GM23338 (cell line): ENCODE measurements around the gene PCDH1. TPM values are rescaled to one million over a fixed set of nuclear protein-coding genes. Genes with fewer than 3 reads are reported as not detected.

ENCODE experiments used
- ATAC-seq: fragments of 200-7000 bp; cut with Tn5 transposase; 3 replicates; pipeline ENCODE4 v1.9.1; 2020
- DNase-seq: peaks from one replicate; pipeline ENCODE4 v3.0.0-alpha.2; 2015; ENCODE audit warnings: low spot score
- H2AFZ ChIP-seq: fragments of 200-600 bp; sonication (generic); 2 replicates; pipeline ENCODE4 v1.8.0; 2016; ENCODE audit warnings: antibody characterized with exemption, mild to moderate bottlenecking, moderate library complexity
- H3F3A ChIP-seq: fragments of 200-600 bp; sonication (generic); replicated peaks from 2 replicates; pipeline ENCODE4 v1.8.0; 2017; ENCODE audit warnings: antibody characterized with exemption, mixed run types, low read depth
- H3K27ac ChIP-seq: fragments of 200-600 bp; sonication (generic); 2 replicates; pipeline ENCODE4 v1.6.1; 2016; ENCODE audit warnings: low read depth
- H3K27me3 ChIP-seq: fragments of 200-600 bp; sonication (generic); 2 replicates; pipeline ENCODE4 v1.8.0; 2016; ENCODE audit warnings: mild to moderate bottlenecking, mixed run types, moderate library complexity; ENCODE audit not compliant: insufficient read depth
- H3K36me3 ChIP-seq: fragments of 200-600 bp; sonication (generic); 2 replicates; pipeline ENCODE4 v1.8.0; 2016; ENCODE audit warnings: mild to moderate bottlenecking; ENCODE audit not compliant: insufficient read depth
- H3K4me1 ChIP-seq: fragments of 200-600 bp; sonication (generic); 2 replicates; pipeline ENCODE4 v1.8.0; 2016; ENCODE audit warnings: mild to moderate bottlenecking, moderate library complexity; ENCODE audit not compliant: insufficient read depth
- H3K4me2 ChIP-seq: fragments of 200-600 bp; sonication (generic); 2 replicates; pipeline ENCODE4 v1.7.1; 2017; ENCODE audit warnings: mixed run types
- H3K4me3 ChIP-seq: fragments of 200-600 bp; sonication (generic); 2 replicates; pipeline ENCODE4 v1.6.1; 2016; ENCODE audit warnings: mixed run types
- H3K79me2 ChIP-seq: fragments of 200-600 bp; sonication (generic); replicated peaks from 2 replicates; pipeline ENCODE4 v1.8.0; 2017; ENCODE audit warnings: mild to moderate bottlenecking; ENCODE audit not compliant: insufficient read depth
- H3K9me2 ChIP-seq: fragments of 200-600 bp; sonication (generic); 2 replicates; pipeline ENCODE4 v1.8.0; 2017; ENCODE audit not compliant: insufficient read depth
- H4K20me1 ChIP-seq: fragments of 200-600 bp; sonication (generic); replicated peaks from 2 replicates; pipeline ENCODE4 v1.8.0; 2017; ENCODE audit warnings: mild to moderate bottlenecking; ENCODE audit not compliant: insufficient read depth
- H3K27ac Mint-ChIP-seq: 2 replicates; pipeline ENCODE4 v1.8.0; 2020; ENCODE audit warnings: inconsistent platforms, mild to moderate bottlenecking, moderate library complexity, mixed read lengths
- H3K27me3 Mint-ChIP-seq: 3 replicates; pipeline ENCODE4 v1.8.0; 2022; ENCODE audit warnings: low read depth, mild to moderate bottlenecking, moderate library complexity, mixed read lengths, inconsistent platforms; ENCODE audit not compliant: insufficient read depth, poor library complexity
- H3K36me3 Mint-ChIP-seq: 3 replicates; pipeline ENCODE4 v1.8.0; 2021; ENCODE audit warnings: low read depth, mild to moderate bottlenecking, inconsistent platforms, moderate library complexity, mixed read lengths
- H3K4me1 Mint-ChIP-seq: 3 replicates; pipeline ENCODE4 v1.8.0; 2020; ENCODE audit warnings: mild to moderate bottlenecking, inconsistent platforms, mixed read lengths
- H3K4me3 Mint-ChIP-seq: 3 replicates; pipeline ENCODE4 v1.8.0; 2021; ENCODE audit warnings: moderate library complexity, mild to moderate bottlenecking, inconsistent platforms, mixed read lengths
- H3K9me3 Mint-ChIP-seq: 3 replicates; pipeline ENCODE4 v1.8.0; 2020; ENCODE audit warnings: moderate library complexity, mild to moderate bottlenecking, inconsistent platforms, mixed read lengths
- CREB1 ChIP-seq: fragments of 250-450 bp; sonication (Bioruptor Pico); IDR thresholded peaks from 2 replicates; pipeline ENCODE4 v1.5.0; 2020; ENCODE audit warnings: low read depth, mild to moderate bottlenecking, moderate library complexity
- EZH2 ChIP-seq: fragments of 200-600 bp; sonication (generic); IDR thresholded peaks from one replicate; pipeline ENCODE4 v1.8.0; 2017; ENCODE audit warnings: antibody characterized with exemption, mild to moderate bottlenecking, low read depth; ENCODE audit not compliant: unreplicated experiment
- EZH2phosphoT487 ChIP-seq: fragments of 200-600 bp; sonication (generic); IDR thresholded peaks from one replicate; pipeline ENCODE4 v1.8.1; 2018; ENCODE audit warnings: antibody characterized with exemption; ENCODE audit not compliant: unreplicated experiment
- JUNB ChIP-seq: IDR thresholded peaks from one replicate; pipeline ENCODE4 v1.6.1; 2016; ENCODE audit warnings: antibody characterized with exemption; ENCODE audit not compliant: unreplicated experiment
- NANOG ChIP-seq: IDR thresholded peaks from 2 replicates; pipeline ENCODE4 v1.6.1; 2016; ENCODE audit warnings: antibody characterized with exemption, borderline replicate concordance
- POLR2AphosphoS5 ChIP-seq: IDR thresholded peaks from 2 replicates; pipeline ENCODE4 v1.6.1; 2016; ENCODE audit warnings: antibody characterized with exemption, low read depth
- STAT1 ChIP-seq: IDR thresholded peaks from one replicate; pipeline ENCODE4 v1.6.1; 2016; ENCODE audit warnings: antibody characterized with exemption; ENCODE audit not compliant: unreplicated experiment
- ZNF114 ChIP-seq: fragments of 250-450 bp; sonication (Bioruptor Pico); IDR thresholded peaks from 2 replicates; pipeline ENCODE4 v1.5.0; 2020; ENCODE audit warnings: mild to moderate bottlenecking, moderate library complexity
- ZNF331 ChIP-seq: fragments of 250-450 bp; sonication (Bioruptor Pico); IDR thresholded peaks from 2 replicates; pipeline ENCODE4 v1.5.0; 2020; ENCODE audit warnings: low read depth, mild to moderate bottlenecking, moderate library complexity
- polyA plus RNA-seq: library from polyadenylated mRNA; unstranded; fragments of >200 nt; fragmentation: Nextera tagmentation; extraction: Ambion mirVana; gene quantifications from 2 replicates; pipeline ENCODE4 v1.2.1, GENCODE V29; 2016
- total RNA-seq: library from RNA; depleted of rRNA; stranded (reverse); fragments of >200 nt; shearing (Covaris generic); gene quantifications from 2 replicates; pipeline ENCODE4 v1.2.3, GENCODE V29; 2014
- TF ChIP-seq, protein P1 (sequence below): fragments of 250-450 bp; sonication (Bioruptor Pico); IDR thresholded peaks from 2 replicates; pipeline ENCODE4 v1.5.0; 2020; ENCODE audit warnings: mild to moderate bottlenecking, moderate library complexity
- TF ChIP-seq, protein P2 (sequence below): IDR thresholded peaks from one replicate; pipeline ENCODE4 v1.6.1; 2018; ENCODE audit warnings: antibody characterized with exemption; ENCODE audit not compliant: unreplicated experiment
- TF ChIP-seq, protein P3 (sequence below): IDR thresholded peaks from 2 replicates; pipeline ENCODE4 v1.6.1; 2016; ENCODE audit warnings: antibody characterized with exemption
- TF ChIP-seq, protein P4 (sequence below), 2 experiments: fragments of 200-600 bp in 1 of 2; sonication (generic) in 1 of 2; conservative IDR thresholded peaks; 2 replicates each; pipeline versions ENCODE4 v1.5.1 to v1.6.1; 2016 to 2017; ENCODE audit warnings: antibody characterized with exemption in 2 of 2, low read depth in 2 of 2, mild to moderate bottlenecking in 2 of 2, moderate library complexity in 1 of 2

The PCDH1 gene
- total and polyA plus RNA-seq, 2 experiments from 2014 or later: 26.2 to 183 TPM

DNA sequence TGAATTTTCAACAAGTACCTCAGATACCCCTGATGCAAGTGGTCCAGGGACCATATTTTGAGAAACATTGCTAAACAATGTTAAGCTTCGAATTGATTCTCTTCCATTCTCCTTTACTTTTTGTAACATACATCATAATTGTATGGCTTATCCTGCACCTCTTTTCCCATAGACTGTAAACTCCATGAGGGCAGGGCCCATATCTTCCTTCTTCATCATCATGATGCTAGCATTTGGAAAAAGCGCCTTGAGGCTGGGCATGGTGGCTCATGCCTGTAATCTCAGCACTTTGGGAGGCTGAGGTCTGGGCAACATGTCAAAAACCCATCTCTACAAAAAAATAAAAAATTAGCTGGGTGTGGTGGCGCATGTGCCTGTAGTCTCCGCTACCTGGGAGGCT lies 31.0 kb upstream of the PCDH1 start:
- H3K27me3 Mint-ChIP-seq: peaks cover 8% of the 10 kb centered on the region
- Histone ChIP-seq H3F3A (peaks cover 8% of the 10 kb centered on the region; the same call in 1 of the 2 replicates), H3K4me1 (peaks cover 8% of the 10 kb centered on the region; the same call in 1 of the 2 replicates), H2AFZ (no peak overlapping the region), H3K27ac (no peak overlapping the region), H3K36me3 (no peaks in the 10 kb centered on the region), H3K27me3 (peaks cover 17% of the 10 kb centered on the region), H3K79me2 (no peaks in the 10 kb centered on the region), H3K9me2 (no peaks in the 10 kb centered on the region), H3K4me2 (no peak overlapping the region), H3K4me3 (no peak overlapping the region), H4K20me1 (no peaks in the 10 kb centered on the region)
- H3K4me1 Mint-ChIP-seq: peaks cover 11% of the 10 kb centered on the region
- TF ChIP-seq ZNF114 (CRISPR knock-in tag) (no peak), EZH2 (no peak), ZNF331 (CRISPR knock-in tag) (no peak), NANOG (no peak), CREB1 (CRISPR knock-in tag) (no peak), EZH2phosphoT487 (no peak), STAT1 (no peak), POLR2AphosphoS5 (no peak), JUNB (no peak)
- TF ChIP-seq, protein P1, sequence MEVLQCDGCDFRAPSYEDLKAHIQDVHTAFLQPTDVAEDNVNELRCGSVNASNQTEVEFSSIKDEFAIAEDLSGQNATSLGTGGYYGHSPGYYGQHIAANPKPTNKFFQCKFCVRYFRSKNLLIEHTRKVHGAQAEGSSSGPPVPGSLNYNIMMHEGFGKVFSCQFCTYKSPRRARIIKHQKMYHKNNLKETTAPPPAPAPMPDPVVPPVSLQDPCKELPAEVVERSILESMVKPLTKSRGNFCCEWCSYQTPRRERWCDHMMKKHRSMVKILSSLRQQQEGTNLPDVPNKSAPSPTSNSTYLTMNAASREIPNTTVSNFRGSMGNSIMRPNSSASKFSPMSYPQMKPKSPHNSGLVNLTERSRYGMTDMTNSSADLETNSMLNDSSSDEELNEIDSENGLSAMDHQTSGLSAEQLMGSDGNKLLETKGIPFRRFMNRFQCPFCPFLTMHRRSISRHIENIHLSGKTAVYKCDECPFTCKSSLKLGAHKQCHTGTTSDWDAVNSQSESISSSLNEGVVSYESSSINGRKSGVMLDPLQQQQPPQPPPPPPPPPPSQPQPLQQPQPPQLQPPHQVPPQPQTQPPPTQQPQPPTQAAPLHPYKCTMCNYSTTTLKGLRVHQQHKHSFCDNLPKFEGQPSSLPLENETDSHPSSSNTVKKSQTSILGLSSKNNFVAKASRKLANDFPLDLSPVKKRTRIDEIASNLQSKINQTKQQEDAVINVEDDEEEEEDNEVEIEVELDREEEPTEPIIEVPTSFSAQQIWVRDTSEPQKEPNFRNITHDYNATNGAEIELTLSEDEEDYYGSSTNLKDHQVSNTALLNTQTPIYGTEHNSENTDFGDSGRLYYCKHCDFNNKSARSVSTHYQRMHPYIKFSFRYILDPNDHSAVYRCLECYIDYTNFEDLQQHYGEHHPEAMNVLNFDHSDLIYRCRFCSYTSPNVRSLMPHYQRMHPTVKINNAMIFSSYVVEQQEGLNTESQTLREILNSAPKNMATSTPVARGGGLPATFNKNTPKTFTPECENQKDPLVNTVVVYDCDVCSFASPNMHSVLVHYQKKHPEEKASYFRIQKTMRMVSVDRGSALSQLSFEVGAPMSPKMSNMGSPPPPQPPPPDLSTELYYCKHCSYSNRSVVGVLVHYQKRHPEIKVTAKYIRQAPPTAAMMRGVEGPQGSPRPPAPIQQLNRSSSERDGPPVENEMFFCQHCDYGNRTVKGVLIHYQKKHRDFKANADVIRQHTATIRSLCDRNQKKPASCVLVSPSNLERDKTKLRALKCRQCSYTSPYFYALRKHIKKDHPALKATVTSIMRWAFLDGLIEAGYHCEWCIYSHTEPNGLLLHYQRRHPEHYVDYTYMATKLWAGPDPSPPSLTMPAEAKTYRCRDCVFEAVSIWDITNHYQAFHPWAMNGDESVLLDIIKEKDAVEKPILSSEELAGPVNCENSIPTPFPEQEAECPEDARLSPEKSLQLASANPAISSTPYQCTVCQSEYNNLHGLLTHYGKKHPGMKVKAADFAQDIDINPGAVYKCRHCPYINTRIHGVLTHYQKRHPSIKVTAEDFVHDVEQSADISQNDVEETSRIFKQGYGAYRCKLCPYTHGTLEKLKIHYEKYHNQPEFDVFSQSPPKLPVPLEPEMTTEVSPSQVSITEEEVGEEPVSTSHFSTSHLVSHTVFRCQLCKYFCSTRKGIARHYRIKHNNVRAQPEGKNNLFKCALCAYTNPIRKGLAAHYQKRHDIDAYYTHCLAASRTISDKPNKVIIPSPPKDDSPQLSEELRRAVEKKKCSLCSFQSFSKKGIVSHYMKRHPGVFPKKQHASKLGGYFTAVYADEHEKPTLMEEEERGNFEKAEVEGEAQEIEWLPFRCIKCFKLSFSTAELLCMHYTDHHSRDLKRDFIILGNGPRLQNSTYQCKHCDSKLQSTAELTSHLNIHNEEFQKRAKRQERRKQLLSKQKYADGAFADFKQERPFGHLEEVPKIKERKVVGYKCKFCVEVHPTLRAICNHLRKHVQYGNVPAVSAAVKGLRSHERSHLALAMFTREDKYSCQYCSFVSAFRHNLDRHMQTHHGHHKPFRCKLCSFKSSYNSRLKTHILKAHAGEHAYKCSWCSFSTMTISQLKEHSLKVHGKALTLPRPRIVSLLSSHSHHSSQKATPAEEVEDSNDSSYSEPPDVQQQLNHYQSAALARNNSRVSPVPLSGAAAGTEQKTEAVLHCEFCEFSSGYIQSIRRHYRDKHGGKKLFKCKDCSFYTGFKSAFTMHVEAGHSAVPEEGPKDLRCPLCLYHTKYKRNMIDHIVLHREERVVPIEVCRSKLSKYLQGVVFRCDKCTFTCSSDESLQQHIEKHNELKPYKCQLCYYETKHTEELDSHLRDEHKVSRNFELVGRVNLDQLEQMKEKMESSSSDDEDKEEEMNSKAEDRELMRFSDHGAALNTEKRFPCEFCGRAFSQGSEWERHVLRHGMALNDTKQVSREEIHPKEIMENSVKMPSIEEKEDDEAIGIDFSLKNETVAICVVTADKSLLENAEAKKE (CRISPR knock-in tag): no peak
- TF ChIP-seq, protein P2, sequence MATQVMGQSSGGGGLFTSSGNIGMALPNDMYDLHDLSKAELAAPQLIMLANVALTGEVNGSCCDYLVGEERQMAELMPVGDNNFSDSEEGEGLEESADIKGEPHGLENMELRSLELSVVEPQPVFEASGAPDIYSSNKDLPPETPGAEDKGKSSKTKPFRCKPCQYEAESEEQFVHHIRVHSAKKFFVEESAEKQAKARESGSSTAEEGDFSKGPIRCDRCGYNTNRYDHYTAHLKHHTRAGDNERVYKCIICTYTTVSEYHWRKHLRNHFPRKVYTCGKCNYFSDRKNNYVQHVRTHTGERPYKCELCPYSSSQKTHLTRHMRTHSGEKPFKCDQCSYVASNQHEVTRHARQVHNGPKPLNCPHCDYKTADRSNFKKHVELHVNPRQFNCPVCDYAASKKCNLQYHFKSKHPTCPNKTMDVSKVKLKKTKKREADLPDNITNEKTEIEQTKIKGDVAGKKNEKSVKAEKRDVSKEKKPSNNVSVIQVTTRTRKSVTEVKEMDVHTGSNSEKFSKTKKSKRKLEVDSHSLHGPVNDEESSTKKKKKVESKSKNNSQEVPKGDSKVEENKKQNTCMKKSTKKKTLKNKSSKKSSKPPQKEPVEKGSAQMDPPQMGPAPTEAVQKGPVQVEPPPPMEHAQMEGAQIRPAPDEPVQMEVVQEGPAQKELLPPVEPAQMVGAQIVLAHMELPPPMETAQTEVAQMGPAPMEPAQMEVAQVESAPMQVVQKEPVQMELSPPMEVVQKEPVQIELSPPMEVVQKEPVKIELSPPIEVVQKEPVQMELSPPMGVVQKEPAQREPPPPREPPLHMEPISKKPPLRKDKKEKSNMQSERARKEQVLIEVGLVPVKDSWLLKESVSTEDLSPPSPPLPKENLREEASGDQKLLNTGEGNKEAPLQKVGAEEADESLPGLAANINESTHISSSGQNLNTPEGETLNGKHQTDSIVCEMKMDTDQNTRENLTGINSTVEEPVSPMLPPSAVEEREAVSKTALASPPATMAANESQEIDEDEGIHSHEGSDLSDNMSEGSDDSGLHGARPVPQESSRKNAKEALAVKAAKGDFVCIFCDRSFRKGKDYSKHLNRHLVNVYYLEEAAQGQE: no peak
- TF ChIP-seq, protein P3, sequence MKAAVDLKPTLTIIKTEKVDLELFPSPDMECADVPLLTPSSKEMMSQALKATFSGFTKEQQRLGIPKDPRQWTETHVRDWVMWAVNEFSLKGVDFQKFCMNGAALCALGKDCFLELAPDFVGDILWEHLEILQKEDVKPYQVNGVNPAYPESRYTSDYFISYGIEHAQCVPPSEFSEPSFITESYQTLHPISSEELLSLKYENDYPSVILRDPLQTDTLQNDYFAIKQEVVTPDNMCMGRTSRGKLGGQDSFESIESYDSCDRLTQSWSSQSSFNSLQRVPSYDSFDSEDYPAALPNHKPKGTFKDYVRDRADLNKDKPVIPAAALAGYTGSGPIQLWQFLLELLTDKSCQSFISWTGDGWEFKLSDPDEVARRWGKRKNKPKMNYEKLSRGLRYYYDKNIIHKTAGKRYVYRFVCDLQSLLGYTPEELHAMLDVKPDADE: no peak
- TF ChIP-seq, protein P4, sequence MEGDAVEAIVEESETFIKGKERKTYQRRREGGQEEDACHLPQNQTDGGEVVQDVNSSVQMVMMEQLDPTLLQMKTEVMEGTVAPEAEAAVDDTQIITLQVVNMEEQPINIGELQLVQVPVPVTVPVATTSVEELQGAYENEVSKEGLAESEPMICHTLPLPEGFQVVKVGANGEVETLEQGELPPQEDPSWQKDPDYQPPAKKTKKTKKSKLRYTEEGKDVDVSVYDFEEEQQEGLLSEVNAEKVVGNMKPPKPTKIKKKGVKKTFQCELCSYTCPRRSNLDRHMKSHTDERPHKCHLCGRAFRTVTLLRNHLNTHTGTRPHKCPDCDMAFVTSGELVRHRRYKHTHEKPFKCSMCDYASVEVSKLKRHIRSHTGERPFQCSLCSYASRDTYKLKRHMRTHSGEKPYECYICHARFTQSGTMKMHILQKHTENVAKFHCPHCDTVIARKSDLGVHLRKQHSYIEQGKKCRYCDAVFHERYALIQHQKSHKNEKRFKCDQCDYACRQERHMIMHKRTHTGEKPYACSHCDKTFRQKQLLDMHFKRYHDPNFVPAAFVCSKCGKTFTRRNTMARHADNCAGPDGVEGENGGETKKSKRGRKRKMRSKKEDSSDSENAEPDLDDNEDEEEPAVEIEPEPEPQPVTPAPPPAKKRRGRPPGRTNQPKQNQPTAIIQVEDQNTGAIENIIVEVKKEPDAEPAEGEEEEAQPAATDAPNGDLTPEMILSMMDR (conservative IDR thresholded peaks at IDR 0.05; ENCODE audit: low read depth in 2 of 2): no peak
- no peak overlapping the region for H3K4me3 Mint-ChIP-seq
- H3K36me3 Mint-ChIP-seq: no peaks in the 10 kb centered on the region
- DNase-seq (no peak), ATAC-seq (no peak)
- no peaks in the 10 kb centered on the region; the same call in 2 of the 3 replicates for H3K9me3 Mint-ChIP-seq
- no peak overlapping the region for H3K27ac Mint-ChIP-seq
